ENCODE data around the gene WWOX. TPM values are rescaled to one million over a fixed set of nuclear protein-coding genes. Genes with fewer than 3 reads are reported as not detected.

The WWOX gene
- total RNA-seq, 1 experiment from 2014 or later: 5.3 TPM

DNA sequence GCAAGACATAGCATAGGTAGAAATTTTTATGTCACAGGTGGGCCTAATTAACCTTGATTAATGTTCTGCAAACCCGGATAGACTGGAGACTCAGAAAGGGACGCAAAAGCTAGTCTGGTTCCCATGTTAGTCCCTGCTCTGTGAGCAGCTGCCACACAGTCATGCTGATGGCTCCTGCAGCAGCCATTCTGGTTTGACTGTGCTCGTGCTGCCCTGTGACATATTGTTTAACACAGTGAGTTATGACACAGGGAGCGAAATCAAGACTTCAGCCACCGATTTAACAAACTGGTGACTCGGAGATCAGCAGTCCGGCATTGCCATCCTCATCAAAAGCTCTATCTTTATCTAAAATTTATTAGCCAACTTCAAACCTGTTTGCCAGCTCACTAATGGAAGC is 169.8 kb downstream of the WWOX start:
- no peak for DNase-seq (ENCODE audit: low read depth, low spot score)
- in situ Hi-C loops (cut with HindIII; ENCODE audit: low pct_unique_long_range_greater_than_20kb, low sequenced_read_pairs): no loop called here

DNA sequence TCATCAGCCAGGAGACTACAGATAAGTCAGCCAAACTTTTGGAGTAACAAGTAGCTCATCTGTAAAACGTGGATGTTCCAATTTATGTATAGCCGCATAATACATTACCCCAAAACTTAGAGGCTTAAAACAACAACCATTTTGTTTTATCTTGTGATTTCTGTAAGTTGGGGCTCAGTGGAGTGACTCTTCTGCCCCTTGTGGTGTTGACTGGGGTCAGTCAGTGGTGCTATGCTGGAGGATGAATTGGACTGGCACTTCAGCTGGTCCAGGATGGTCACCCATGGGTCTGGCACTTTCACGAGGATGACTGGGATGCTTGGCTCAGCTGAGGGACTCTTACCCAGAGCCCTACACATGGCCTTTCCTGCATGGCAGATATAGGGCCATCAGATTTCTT is 172.5 kb downstream of the WWOX start:
- in situ Hi-C loops (cut with HindIII; ENCODE audit: low pct_unique_long_range_greater_than_20kb, low sequenced_read_pairs): no loop called here
- DNase-seq (ENCODE audit: low read depth, low spot score): no peak

DNA sequence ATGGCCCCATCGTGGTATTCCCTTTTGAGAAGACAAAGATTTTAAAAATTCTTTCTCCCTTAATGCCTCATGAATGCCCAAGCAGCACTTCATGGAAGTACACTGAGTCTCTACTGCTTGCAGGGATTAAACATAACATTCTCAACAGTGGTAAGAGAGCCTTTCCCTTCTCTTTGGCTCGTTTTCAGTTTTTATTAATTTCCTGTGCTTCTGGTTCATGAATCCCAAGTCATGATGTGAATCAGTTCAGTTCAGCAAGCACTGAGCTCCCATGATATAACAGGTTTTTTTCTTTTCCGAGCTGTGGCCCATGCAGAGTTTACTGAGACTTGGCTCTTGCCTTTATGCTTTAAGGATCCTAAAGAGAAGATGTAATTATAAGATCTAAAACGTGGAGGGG is 175.3 kb downstream of the WWOX start:
- in situ Hi-C loops (cut with HindIII; ENCODE audit: low pct_unique_long_range_greater_than_20kb, low sequenced_read_pairs): no loop called here
- DNase-seq (ENCODE audit: low read depth, low spot score): no peak

DNA sequence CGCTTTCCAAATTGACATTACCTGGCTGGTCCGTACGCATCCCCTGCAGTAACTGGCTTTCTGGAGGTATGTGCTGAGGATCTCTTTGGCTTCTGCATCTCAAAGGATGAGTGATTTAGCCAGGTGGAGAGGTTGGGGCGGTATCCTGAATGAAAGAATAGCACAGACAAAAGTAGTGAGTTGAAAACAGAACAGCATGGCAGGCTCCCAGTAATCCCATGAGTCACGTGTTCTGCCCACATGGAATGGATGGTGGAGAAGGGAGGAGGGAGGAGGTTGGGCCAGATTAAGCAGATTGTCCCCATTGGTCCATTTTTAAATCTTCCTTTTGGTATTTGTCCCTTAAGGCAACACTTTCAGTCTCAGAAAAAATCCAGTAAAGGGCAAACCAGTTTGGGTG is 176.0 kb downstream of the WWOX start:
- in situ Hi-C loops (cut with HindIII; ENCODE audit: low pct_unique_long_range_greater_than_20kb, low sequenced_read_pairs): no loop called here
- no peak for DNase-seq (ENCODE audit: low read depth, low spot score)

DNA sequence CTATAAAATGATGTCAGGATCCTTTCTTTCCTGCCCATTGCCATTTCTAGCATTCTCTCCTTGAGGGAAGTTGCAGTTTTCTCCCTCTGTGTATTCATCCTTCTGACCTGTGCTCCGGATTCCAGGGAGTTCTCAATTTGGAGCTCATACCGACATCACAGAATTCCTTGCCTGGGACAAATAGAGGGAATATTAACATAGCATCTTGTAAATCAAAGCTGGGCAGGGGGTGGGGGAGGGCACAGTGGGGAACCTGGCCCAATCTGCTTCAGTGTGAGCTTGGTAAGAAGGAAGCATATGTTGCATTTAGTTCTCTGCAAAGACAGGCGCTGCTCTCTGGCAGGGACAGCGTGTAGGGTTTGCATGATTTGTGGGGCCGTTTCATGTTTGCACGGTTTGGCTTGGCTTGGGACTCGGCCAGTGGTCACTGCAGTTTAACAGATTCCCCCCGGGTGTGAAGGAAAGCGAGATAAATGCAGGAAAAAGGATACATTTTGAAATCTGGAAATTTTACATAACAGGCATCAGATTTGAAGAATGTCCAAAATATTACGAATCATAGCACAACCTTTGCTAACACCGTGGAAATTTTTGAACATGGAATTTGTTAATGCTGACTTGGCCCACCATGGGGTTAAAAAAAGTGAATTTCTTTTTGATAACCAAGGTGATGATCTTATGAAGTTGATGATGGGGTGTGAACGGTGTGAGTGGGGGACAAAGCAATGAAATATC is 178.0 kb downstream of the WWOX start:
- in situ Hi-C loops (cut with HindIII; ENCODE audit: low pct_unique_long_range_greater_than_20kb, low sequenced_read_pairs): no loop called here
- DNase-seq (ENCODE audit: low read depth, low spot score): no peak

DNA sequence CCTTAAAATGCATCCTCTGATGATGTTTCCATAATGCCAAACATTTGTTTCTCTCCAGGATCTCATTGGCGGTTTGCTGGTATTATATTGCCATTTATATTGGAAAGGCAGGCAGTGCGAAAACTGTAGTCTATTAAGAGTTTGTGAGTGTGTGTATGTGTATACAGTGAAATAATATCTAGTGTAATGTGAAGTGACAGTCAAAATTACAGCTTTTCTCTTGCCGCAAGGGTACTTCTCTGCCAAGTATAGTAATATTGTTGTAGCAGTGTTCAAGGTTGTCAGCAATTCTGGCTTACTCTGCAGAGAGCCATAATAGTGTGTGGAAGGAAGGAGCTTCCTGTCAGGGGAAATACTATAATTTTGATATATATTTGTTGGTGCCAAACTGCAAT is 178.6 kb downstream of the WWOX start:
- in situ Hi-C loops (cut with HindIII; ENCODE audit: low pct_unique_long_range_greater_than_20kb, low sequenced_read_pairs): no loop called here
- DNase-seq (ENCODE audit: low read depth, low spot score): no peak

DNA sequence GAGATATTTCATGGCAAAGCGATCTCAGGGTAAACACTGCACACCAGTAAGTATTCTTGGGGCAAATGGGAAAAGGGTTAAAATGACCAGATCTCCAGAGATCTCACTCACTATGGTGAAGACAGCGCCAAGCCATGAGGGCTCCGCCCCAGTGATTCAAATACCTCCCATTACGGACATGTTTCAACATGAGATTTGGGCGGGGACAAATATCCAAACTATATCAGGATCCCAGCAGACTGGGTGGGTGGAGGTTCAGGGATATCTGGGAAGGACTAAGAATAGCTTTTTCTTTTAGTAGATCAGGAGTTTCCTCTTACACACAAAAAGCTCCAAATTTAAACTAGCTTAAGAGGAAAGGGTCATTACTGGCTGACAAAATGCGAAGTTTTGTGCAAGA is 181.7 kb downstream of the WWOX start:
- in situ Hi-C loops (cut with HindIII; ENCODE audit: low pct_unique_long_range_greater_than_20kb, low sequenced_read_pairs): no loop called here

DNA sequence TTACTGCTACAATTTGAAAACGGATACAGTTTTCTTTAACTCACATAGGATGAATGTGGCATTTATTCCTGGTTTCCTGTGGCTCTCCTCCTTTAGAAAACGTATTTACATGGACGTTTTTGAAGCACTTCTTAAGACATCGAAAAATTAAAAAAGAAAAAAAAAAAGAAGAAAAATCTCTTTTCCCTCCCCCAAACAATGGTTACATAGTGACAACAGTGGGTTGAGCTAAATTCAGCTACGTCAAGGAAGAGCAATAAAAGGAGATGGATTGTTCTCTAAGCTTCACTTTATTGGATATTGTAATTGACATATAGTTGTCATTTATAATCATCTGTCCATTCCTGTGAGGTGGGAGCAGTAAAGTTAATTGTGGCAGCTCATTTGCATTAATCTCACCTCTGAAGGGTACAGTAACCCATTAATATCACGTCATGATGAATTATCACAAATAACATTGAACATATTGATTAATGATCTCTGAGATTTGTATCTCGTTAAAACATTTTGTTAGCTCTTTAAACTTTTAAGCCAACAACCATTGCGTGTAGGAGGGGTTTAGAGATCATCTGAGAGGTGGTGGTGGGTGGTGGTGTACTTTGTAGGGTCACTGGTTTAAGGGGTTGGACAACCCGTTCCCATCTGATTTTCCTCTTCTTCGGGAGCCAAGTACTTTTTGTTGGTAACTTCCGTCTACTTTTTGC is 184.2 kb downstream of the WWOX start:
- in situ Hi-C loops (cut with HindIII; ENCODE audit: low pct_unique_long_range_greater_than_20kb, low sequenced_read_pairs): no loop called here
- DNase-seq (ENCODE audit: low read depth, low spot score): no peak

More for the DNA sequence above, 181.7 kb downstream of the WWOX start:
- no peak for DNase-seq (ENCODE audit: low read depth, low spot score)

DNA sequence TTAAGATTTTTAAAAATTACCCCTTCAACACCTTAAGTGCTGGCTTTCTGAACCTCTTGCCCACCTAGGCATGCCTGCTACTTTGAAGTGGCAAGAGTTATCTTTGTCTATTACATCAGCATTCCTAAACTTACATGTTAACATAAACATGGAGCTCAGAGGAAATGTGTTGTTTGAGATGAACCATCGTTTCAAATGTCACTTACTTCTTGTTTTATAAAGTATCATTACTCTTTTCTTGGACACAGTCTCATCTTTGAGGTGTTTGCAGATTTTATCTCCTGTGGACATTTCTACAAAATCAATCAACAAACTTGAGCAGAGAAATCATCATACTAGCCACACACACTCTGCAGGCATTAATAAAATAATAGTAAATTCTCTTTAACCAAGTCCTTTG is 184.9 kb downstream of the WWOX start:
- in situ Hi-C loops (cut with HindIII; ENCODE audit: low pct_unique_long_range_greater_than_20kb, low sequenced_read_pairs): no loop called here
- no peak for DNase-seq (ENCODE audit: low read depth, low spot score)

DNA sequence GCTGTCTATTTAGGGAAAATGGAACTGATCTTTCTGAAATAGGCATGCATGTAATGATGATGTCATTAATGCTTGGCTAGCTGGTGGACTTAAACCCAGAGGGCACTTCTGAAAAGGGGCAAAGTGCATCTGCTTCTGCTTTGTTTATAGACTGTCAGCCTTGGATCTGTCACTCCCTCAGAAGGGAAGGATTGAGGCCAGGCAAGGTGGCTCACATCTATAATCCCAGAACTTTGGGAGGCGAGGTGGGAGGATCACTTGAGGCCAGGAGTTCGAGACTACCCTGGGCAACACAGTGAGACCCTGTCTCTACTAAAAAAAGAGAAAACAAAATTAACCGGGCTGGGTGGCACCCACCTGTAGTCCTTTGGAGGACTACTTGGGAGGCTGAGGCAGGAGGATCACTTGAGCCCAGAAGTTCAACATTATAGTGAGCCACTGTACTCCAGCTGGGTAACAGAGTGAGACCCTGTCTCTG is 185.5 kb downstream of the WWOX start:
- DNase-seq (ENCODE audit: low read depth, low spot score): no peak
- in situ Hi-C loops (cut with HindIII; ENCODE audit: low pct_unique_long_range_greater_than_20kb, low sequenced_read_pairs): no loop called here

DNA sequence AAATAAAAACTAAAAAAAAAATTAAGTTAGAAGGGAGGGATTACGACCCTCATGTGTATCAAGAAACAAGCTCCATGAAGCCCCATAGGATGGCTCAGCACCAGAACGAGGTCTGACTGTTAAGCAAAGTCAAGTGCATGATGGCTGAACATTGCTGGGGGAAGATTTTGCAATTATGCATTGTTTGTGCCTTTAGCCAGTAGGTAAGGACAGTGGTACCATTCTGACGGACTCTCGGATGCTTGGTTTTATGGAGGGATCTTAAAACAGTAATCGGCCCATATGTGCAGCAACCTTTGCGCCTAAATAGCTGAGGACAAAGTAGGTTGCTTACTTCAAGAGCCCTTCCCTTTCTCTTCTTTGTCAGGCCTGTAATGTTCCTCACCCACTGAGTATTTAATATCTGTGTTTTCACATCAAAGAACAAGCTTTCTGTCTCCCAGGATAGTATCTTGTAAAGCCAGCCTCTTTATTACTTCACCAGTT is 186.0 kb downstream of the WWOX start:
- no peak for DNase-seq (ENCODE audit: low read depth, low spot score)
- in situ Hi-C loops (cut with HindIII; ENCODE audit: low pct_unique_long_range_greater_than_20kb, low sequenced_read_pairs): no loop called here

DNA sequence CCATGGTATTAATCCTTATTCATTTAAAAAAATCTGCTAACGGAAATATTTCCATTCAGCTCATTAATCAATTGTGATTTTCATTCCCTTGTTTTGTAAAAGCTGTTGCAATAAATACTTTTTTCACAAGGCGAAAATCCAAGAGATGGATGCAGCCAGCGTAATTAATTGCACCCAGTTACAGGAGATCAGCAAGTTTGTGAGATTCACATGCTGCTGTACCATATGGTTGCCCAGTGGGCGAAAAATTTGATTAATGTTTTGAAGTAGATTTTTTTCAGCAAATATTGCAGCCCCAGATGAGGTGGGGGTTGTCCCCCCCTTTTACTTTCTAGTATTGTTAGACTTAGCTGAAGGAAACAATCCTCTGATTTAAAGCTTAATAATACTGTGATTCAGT is 186.6 kb downstream of the WWOX start:
- in situ Hi-C loops (cut with HindIII; ENCODE audit: low pct_unique_long_range_greater_than_20kb, low sequenced_read_pairs): no loop called here
- no peak for DNase-seq (ENCODE audit: low read depth, low spot score)

DNA sequence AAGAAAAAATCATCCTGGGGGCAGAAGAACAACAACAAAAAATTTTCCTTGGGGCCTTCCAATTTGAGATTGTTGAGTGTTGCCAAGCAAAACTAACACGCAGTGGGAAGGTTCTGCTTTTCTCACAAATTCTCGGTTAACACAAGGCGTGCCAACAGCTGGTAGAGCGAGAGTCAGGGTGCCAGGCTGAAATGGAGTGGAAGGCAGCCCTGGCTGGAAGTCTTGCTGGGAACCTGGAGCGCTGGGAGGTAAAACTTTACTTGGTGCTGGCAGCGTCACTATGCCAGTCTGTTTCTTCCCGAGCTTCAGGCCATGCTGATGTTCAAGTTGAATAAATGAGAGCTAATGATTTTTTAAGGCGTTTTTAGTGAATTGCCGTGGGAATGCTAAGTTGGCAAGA is 189.4 kb downstream of the WWOX start:
- no peak for DNase-seq (ENCODE audit: low read depth, low spot score)
- in situ Hi-C loops (cut with HindIII; ENCODE audit: low pct_unique_long_range_greater_than_20kb, low sequenced_read_pairs): no loop called here

DNA sequence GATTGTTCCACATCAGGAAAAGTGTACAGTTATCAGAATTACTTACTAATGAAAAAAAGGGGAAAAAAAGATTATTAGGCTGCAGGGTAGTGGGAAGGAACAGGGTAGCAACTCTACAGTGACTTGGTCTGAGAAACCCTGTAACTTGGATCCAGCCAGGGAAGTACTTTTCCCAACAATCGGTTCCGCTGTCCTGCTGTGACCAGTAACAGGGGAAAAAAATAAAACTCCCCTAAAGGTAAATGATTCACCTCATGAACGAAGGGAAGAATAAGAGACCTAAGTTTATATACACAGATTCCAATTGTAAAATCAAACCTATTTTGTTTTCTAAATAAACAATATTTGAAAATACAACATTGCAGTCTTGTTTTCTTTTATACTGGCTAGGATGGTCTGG is 189.9 kb downstream of the WWOX start:
- in situ Hi-C loops (cut with HindIII; ENCODE audit: low pct_unique_long_range_greater_than_20kb, low sequenced_read_pairs): no loop called here
- no peak for DNase-seq (ENCODE audit: low read depth, low spot score)

DNA sequence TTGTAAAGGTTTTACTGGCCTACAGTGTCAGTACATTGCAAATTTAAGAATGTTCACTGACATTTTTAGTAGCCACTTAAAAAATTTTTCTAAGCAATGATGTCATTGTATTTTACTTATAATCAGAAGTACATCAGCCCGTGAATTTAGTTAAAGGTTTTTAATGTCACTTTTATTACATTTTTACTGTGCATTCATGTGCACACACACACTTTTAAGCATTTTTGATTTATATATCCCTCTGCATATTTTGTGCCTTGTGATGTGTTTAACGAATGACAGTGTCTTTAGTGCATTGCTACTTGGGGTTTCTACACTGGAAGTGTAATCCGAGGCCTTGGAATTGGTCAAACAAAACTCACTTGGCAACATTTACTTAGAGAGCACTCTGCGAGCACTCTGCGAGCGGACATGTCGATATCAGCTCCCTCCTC is 190.4 kb downstream of the WWOX start:
- no peak for DNase-seq (ENCODE audit: low read depth, low spot score)
- in situ Hi-C loops (cut with HindIII; ENCODE audit: low pct_unique_long_range_greater_than_20kb, low sequenced_read_pairs): no loop called here

DNA sequence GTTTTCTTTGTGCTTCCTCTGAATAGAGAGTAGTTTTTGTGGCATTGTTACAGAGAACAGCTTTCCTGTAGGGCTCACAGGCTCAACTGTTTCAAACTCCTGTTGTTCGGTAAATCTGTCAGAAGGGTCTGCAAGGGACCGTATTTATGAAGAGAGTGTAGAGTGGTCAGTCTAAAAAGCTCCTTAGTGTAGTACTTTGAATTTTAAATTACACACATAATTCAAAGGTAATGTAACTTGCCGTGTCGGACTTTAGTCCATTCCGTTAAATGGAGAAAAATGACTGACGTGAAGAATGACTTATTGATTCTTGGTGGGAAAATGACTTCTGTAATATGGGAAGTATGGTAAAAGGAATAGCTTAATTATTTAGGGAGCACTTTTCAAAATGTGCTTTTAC is 190.9 kb downstream of the WWOX start:
- in situ Hi-C loops (cut with HindIII; ENCODE audit: low pct_unique_long_range_greater_than_20kb, low sequenced_read_pairs): no loop called here

DNA sequence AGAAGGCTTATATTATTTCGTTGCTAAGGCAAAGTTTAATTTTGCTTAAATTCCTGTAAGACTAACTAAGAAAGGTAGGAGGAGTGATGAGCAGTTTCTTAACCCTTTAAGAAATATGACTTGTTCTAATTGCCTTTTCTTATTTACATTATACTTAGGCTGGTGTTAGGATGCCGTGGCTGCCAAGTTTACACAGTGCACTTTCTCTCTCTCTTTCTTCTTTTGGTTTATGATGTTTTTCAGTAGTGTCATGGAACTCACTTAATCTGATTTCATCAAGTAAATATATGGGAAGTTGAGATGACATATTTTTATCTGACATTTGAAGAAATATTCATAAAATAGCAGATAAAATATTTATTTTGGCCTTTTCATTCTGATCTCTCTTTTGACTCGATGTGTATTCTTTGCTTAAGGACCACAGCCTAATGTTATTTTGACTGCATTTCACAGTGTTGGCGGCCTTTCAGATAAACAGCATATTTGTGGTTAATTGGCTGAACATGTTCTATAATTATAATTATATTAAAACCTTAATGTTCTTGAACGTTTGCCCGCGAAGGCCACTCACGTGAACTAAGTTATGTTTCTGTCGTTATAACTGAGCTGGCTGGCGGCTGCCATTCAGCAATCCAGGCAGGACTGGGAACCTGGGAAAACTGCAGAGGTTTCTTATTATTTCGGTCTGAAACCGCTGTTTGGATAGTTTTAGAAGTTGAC is 191.6 kb downstream of the WWOX start:
- DNase-seq (ENCODE audit: low read depth, low spot score): no peak
- in situ Hi-C loops (cut with HindIII; ENCODE audit: low pct_unique_long_range_greater_than_20kb, low sequenced_read_pairs): no loop called here

More for the DNA sequence above, 190.9 kb downstream of the WWOX start:
- DNase-seq (ENCODE audit: low read depth, low spot score): no peak

DNA sequence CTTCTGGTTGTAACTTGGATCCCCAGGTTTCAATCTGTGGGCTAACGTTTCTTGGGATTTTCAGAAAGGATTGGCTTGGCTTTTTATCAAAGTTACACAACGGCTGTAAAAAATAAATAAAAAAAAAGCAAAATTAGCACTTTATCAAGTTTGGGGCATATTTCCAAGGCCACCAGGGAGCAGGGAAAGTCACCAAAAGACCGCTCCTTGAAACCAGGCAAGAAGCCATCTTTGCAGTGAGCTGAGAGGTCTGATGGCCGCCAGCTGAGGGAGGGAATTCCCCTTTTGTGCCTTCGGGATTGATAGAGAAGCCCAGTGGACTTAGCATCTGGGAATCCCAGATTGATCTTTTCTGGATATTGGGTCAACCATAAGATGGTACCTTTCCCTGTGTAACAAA is 192.2 kb downstream of the WWOX start:
- no peak for DNase-seq (ENCODE audit: low read depth, low spot score)
- in situ Hi-C loops (cut with HindIII; ENCODE audit: low pct_unique_long_range_greater_than_20kb, low sequenced_read_pairs): no loop called here
